Activated naive CD4-positive, alpha-beta T cell treated with anti-CD3 and anti-CD28 coated beads, Interleukin-2, amount 50 U/mL, for 16 hours (primary cell): ENCODE measurements around the gene PCDHGB6.
"Not testable (repeated sequence)": the region's sequence is repeated elsewhere in the genome, so short reads cannot be mapped to it uniquely, and the experiment has no call there.

ENCODE experiments used
- DNase-seq: peaks from one replicate; pipeline ENCODE4 v3.0.0-alpha.2; 2020

PCDHGB6 gene

DNA sequence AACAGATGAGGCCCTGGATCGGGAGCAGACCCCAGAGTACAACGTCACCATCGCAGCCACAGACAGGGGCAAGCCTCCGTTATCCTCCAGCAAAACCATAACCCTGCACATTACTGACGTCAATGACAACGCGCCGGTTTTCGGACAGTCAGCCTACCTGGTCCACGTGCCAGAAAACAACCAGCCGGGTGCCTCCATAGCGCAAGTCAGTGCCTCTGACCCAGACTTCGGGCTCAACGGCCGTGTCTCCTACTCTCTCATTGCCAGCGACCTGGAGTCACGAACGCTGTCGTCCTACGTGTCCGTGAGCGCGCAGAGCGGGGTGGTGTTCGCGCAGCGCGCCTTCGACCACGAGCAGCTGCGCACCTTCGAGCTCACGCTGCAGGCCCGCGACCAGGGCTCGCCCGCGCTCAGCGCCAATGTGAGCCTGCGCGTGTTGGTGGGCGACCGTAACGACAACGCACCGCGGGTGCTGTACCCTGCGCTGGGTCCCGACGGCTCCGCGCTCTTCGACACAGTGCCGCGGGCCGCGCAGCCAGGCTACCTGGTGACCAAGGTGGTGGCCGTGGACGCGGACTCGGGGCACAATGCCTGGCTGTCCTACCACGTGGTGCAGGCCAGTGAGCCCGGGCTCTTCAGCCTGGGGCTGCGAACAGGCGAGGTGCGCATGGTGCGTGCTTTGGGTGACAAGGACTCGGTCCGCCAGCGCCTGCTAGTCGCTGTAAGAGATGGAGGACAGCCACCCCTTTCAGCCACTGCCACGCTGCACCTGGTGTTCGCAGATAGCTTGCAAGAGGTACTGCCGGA is 11.5 kb downstream of the PCDHGB6 start:
- no peak for DNase-seq

- DNase-seq, result no peak
These were observed 13.2 kb downstream of the PCDHGB6 start, which contains the start of gene PCDHGA11 for GRCh38 chr5:141420855-141421488. TSS of gene PCDHGA11 (plus strand) at chr5:141421051. CDS start at chr5:141421228, 177 bp downstream.

GRCh38 chr5:141421489-141421855 is 13.7 kb downstream of the PCDHGB6 start:
- DNase-seq, result no peak

- no peak for DNase-seq
These were observed 15.0 kb downstream of the PCDHGB6 start for GRCh38 chr5:141422742-141423291.

DNA sequence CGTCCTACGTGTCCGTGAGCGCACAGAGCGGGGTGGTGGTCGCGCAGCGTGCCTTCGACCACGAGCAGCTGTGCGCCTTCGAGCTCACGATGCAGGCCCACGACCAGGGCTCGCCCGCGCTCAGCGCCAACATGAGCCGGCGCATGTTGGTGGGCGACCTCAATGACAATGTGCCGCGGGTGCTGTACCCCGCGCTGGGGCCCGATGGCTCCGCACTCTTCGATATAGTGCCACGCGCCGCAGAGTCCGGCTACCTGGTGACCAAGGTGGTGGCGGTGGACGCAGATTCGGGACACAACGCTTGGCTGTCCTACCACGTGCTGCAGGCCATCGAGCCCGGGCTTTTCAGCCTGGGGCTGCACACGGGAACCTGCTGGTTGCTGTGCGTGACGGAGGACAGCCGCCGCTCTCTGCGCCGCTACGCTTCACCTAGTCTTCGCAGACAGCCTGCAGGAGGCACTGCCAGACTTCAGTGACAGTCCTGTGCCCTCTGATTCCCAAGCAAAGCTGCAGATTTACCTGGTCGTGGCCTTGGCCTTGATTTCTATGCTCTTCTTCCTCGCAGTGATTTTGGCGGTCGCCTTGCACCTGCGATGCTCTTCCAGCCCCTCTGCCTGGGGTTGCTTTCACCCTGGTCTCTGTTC is 20.1 kb downstream of the PCDHGB6 start:
- DNase-seq, result no peak

DNA sequence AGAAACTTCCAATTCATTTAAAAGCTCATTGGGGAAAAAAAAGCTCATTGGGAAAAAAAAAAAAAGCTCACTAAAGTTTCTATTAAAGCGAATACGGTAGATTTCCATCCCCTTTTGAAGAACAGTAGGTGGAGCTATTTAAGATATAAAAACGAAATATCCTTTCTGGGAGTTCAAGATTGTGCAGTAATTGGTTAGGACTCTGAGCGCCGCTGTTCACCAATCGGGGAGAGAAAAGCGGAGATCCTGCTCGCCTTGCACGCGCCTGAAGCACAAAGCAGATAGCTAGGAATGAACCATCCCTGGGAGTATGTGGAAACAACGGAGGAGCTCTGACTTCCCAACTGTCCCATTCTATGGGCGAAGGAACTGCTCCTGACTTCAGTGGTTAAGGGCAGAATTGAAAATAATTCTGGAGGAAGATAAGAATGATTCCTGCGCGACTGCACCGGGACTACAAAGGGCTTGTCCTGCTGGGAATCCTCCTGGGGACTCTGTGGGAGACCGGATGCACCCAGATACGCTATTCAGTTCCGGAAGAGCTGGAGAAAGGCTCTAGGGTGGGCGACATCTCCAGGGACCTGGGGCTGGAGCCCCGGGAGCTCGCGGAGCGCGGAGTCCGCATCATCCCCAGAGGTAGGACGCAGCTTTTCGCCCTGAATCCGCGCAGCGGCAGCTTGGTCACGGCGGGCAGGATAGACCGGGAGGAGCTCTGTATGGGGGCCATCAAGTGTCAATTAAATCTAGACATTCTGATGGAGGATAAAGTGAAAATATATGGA is 22.7 kb downstream of the PCDHGB6 start, which contains the start of gene PCDHGA12:
TSS of gene PCDHGA12 (plus strand) at position 176 of the 782 bp plus-strand sequence. CDS start at position 429, 253 bp downstream.
- no peak for DNase-seq

- no peak for DNase-seq
These were observed 23.5 kb downstream of the PCDHGB6 start for GRCh38 chr5:141431286-141431685.

DNA sequence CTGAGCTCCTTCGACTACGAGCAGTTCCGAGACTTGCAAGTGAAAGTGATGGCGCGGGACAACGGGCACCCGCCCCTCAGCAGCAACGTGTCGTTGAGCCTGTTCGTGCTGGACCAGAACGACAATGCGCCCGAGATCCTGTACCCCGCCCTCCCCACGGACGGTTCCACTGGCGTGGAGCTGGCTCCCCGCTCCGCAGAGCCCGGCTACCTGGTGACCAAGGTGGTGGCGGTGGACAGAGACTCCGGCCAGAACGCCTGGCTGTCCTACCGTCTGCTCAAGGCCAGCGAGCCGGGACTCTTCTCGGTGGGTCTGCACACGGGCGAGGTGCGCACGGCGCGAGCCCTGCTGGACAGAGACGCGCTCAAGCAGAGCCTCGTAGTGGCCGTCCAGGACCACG is 24.5 kb downstream of the PCDHGB6 start:
- DNase-seq, result not testable (repeated sequence)

- not testable (repeated sequence) for DNase-seq
These were observed 24.9 kb downstream of the PCDHGB6 start for GRCh38 chr5:141432726-141433125.

DNA sequence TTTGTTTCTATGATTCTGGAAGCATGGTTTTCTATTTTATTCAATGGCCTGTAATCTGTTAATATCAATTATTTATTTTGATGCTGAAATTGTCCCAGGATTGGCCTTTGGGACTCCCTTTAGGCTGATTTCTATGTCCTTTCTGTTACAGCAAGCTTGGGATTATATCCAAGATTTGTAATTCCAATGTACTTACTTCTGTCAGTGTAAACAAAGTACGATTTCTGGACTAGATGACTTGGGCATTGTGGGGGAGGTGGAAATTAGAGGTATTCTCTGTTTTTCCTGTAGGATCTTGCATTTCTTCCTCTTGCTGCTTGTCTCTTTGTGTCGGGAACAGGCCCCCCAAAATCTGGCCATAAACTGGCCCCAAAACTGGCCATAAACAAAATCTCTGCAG is 26.2 kb downstream of the PCDHGB6 start:
- DNase-seq, result no peak

- no peak for DNase-seq
These were observed 29.4 kb downstream of the PCDHGB6 start for GRCh38 chr5:141437221-141437620.

- DNase-seq, result no peak
These were observed 31.8 kb downstream of the PCDHGB6 start for GRCh38 chr5:141439411-141440141.

DNA sequence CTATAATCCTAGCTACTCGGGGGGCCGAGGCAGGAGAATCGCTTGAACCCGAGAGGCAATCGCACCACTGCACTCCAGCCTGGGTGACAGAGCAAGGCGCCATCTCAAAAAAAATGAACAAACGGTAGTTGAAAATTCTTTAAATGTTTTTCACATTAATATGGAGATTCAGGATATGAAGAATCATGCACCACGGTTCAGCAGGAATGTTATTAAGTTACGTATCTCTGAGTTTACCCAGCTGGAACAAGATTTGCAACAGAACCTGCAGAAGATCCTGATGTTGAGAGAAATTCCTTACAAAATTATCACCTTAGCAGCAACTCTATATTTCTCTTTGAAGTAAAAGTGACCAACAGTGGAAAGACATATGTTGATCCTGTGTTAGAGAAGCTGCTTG is 32.5 kb downstream of the PCDHGB6 start:
- no peak for DNase-seq

GRCh38 chr5:141441571-141442170 is 33.9 kb downstream of the PCDHGB6 start:
- no peak for DNase-seq
